ENCODE measurements around the gene ALPI.

The ALPI gene

DNA sequence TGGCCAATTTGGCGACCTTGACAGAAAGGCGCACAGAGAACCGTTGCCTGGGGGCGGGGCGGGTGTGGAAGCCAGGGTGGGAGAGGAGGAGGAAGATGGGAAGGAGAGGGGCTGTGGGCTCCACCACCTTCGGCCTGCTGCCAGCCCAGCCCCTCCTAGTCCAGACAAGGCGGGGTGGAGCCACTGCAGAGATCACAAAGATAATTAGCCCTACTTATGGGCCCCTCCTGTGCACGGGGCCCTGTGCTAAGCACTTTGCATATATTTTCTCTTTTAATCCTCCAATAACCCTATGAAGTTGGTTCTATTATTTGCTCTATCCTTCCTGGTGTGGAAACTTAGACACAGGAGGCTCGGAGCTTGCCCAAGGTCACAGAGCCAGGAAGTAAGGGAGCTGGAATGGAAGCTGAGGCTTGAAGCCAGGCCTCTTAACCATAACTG, 45.4 kb downstream of the ALPI start:
- no peak for DNase-seq (ENCODE audit: low read depth in 2 of 2)

DNA sequence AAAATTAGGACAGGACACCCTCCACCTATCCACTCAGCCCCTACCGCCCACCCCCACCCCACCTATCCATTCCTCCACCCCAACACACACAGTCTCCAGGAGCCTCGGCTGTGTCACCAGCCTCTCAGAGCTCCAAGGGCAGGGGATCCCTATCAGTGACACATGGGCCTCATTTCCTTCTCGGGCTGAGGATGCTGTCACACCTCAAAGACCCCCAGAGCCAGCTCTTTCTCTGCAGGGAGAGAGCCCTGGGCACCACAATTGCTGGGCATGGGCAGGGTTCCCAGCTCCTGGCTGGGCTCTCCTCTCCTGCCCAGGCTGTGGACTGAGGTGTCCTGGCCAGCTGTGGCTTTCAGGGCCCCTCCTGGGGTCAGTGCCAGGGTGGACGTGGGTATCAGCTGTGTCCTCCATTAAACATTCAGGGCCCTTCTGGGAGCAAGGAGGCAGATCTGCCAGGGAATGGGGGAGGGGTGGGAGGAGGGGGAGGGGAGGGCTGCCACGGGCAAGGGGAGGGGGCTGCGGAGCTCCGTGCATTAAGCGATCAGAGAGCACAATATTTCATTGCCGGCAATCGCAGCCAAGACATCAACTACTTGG, 45.9 kb downstream of the ALPI start:
- no peak for DNase-seq (ENCODE audit: low read depth in 2 of 2)

DNA sequence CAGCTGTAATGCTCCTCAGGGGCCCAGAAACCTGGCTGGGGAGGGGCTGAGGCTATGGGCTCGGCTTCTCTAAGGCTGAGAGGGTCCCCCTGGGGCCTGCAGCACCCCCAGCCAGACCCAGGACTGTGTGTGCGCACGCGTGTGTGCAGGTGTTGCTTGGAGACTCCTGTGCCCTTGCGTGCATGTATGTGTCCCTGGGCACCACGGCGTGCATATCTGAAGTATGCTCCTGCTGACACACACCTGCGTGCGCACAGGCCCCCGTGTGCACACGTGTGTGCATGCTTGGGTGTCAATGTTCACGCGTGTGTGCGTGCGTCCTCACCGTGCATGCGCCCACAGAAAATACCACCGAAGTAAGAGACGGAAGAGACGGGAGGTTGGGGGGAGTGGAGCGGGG, 46.6 kb downstream of the ALPI start:
- no peak for DNase-seq (ENCODE audit: low read depth in 2 of 2)

DNA sequence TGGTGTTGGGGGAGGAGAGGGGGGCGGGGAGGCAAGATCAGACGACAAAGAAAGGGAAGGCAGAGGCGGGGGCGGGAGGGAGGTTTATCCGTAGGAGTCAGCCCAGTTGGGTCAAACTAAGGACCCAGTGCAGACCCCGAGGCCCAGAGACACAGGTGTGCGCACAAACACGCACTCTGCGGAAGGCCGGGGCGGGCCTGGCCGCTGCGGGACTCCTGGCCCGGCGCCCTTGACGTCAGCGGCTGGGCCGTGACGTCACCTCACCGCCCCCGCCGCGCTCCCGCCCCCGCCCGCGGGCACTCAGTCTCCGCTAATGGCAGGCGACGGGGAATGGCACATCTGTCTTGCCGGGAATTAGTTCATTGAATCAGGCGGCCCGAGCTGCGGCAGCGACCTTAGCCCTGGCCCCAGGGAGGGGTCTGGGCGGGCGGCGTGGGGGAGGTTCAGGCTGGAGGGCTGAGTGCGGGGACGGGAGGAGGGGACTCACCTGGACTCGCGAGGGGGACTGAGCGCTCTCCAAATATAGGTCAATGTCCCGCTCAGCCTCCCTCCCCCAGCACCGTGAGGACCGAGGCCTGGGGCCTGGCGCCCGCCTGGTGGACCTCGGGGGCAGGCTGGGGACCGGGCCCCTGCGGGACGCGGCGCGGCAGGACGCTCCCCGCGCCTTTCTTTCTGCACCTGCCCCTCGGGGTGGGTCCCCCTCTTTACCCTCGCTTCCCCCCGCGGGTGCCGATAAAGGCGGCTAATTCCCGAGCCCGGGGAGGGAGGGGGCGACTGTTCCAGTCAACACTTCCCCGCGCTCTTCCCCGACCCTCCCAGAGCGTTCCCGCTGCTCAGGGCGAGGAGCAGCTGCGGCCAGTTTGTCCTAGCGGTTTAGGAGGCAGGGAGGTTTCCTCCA, 47.2 kb downstream of the ALPI start:
- DNase-seq (ENCODE audit: low read depth in 2 of 2) = no peak

DNA sequence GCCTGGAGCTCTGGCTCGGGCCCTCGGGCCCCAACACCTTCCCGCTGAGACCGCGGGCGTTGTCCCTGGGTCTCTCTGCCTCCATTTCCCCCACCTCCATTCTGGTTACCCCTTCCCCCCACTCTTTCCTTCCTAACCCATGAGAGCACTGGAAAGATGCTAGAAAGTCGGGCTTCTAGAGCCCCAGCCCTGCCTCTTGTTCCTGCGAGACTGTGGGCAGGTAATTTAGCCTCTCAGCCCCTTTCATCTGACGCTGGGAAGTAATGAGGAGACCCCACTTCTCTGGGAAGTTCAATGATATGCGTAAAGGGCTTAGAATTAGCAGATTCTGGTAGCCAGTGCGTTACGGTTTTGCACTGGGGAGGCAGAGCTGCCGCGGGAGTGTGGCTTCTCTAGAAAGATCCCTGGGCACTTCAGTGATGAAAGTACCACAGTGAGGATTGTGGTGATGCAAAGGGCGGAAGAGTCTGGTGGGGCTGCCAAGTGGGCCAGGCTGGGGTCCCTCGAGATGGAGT, 47.9 kb downstream of the ALPI start:
- DNase-seq (ENCODE audit: low read depth in 2 of 2) = no peak

DNA sequence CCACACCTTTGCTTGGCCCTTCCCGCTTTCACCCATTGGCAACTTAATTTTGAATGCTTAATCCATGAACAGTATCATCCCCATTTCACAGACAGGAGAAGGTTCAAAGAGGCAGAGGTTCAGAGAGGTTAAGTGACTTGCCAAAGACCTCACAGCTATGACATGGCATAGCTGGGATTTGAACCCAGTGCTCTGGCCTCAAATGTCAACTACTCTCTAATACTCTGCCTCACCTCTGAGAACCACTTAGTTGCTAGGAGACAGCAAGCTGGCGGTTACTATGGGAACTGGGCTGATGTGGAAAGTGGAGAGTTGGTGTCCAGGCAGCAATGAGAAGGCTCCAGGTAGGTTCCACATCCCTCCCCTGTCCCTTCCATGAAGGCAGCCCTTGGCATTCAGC, 48.5 kb downstream of the ALPI start:
- no peak for DNase-seq (ENCODE audit: low read depth in 2 of 2)

DNA sequence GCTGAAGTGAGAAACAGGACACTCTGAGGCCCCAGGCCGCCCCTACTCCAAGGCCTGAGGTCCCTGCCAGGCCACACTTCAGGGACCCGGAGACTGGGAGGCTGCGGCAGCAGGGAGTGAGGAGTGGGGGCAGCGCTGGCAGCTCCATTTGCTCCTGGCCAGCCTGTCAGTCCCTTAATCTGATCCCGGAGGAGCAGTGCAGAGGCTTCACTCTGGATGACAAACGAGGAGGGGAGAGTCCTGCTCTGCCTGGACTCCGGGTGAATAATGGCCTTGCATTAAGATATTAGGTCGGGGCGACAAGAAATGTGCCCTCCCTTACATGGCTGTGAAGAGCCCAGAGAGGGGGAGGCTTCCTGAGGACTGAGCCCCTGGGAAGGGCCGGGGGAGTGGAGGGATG, 49.9 kb downstream of the ALPI start:
- no peak for DNase-seq (ENCODE audit: low read depth in 2 of 2)

DNA sequence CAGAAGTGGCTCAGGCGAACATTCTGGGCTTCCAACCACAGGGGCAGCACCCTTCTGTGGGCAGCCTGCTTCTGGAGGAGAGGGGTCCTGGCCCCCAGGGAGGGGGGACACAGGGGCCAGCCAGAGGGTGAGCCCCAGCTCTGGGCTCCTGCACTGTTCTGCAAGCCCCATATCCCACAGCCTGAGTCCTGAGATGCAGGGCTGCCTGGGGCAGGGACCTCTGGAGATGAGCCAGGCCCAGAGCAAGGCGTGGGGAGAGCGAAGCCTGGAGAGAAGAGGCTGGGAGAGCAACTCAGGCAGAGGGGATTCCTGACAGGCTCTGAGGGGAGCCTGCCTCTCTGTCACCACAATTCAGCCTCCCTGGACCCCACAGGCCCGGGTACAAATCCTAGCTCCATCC, 50.8 kb downstream of the ALPI start:
- no peak for DNase-seq (ENCODE audit: low read depth in 2 of 2)

DNA sequence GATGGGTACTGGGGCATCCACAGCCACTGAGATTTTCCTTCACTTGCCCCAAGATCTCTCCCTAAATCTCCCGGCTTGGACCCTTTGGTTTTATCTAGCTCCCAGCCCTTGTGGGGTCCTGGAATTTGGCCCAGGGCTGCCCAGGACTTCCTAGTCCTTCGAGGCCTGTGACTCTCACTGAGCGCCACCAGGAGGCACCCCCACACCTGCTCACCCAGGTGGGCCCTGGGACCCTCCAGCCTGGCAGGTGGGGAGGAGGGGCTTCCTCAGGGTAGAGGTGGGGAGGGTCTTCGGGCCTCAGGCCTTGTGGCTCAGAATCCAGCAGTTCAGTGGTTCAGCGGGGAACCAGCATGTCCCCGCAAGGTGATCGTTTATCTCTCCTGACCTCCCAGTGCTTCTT, 52.3 kb downstream of the ALPI start:
- DNase-seq (ENCODE audit: low read depth in 2 of 2) = no peak

All from stimulated activated CD4-positive, alpha-beta T cell treated with anti-CD3 and anti-CD28 coated beads, Interleukin-1b, Interleukin-23, amount 100 ng/mL, for 1 hour (primary cell).